Fibroblast of lung (primary cell): ENCODE measurements around the gene EPHA8. TPM values are rescaled to one million over a fixed set of nuclear protein-coding genes. Genes with fewer than 3 reads are reported as not detected.
A peak's percentile ranks its signal among the peaks of the same experiment; 100 is the strongest.

Experiments used
- DNase-seq, 2 donors: peaks; one replicate each; pipeline versions ENCODE4 v3.0.0 to v3.0.0-alpha.2; 2010; ENCODE audit warnings: low read depth in 2 of 2
- H2AFZ ChIP-seq: 2 replicates; pipeline ENCODE4 v1.5.1; 2012; ENCODE audit warnings: low read length, control low read depth, inconsistent platforms
- H3K27ac ChIP-seq: 2 replicates; pipeline ENCODE4 v1.5.1; 2011; ENCODE audit warnings: low read length, control low read depth; ENCODE audit not compliant: insufficient read depth
- H3K27me3 ChIP-seq: 2 replicates; pipeline ENCODE4 v1.5.1; 2011; ENCODE audit warnings: mild to moderate bottlenecking, low read length; ENCODE audit not compliant: control insufficient read depth, insufficient read depth
- H3K36me3 ChIP-seq: 2 replicates; pipeline ENCODE4 v1.5.1; 2011; ENCODE audit warnings: low read length; ENCODE audit not compliant: control insufficient read depth, insufficient read depth
- H3K4me1 ChIP-seq: 2 replicates; pipeline ENCODE4 v1.5.1; 2011; ENCODE audit warnings: low read length; ENCODE audit not compliant: control insufficient read depth, insufficient read depth; ENCODE audit errors: extremely low read depth
- H3K4me2 ChIP-seq: 2 replicates; pipeline ENCODE4 v1.5.1; 2011; ENCODE audit warnings: low read length, control low read depth; ENCODE audit not compliant: insufficient read depth; ENCODE audit errors: extremely low read depth
- H3K4me3 ChIP-seq, 4 experiments: fragments of 200-600 bp in 1 of 4; sonication (generic) in 1 of 4; replicated peaks in 1 of 4; 2 replicates each; pipeline ENCODE4 v1.5.1; 2011 to 2016; ENCODE audit warnings: low read length in 4 of 4, low read depth in 3 of 4, mild to moderate bottlenecking in 3 of 4, control low read depth in 2 of 4, inconsistent platforms in 1 of 4, mixed read lengths in 1 of 4; ENCODE audit not compliant: insufficient read depth in 1 of 4; ENCODE audit errors: control extremely low read depth in 1 of 4
- H3K79me2 ChIP-seq: 2 replicates; pipeline ENCODE4 v1.5.1; 2012; ENCODE audit warnings: mild to moderate bottlenecking, low read length, inconsistent platforms; ENCODE audit not compliant: control insufficient read depth, insufficient read depth
- H3K9ac ChIP-seq: 2 replicates; pipeline ENCODE4 v1.5.1; 2011; ENCODE audit warnings: mild to moderate bottlenecking, low read length, control low read depth; ENCODE audit not compliant: insufficient read depth
- H3K9me3 ChIP-seq: 2 replicates; pipeline ENCODE4 v1.5.1; 2012; ENCODE audit warnings: low read depth, low read length; ENCODE audit not compliant: control insufficient read depth, insufficient read depth
- H4K20me1 ChIP-seq: 2 replicates; pipeline ENCODE4 v1.5.1; 2011; ENCODE audit warnings: low read length; ENCODE audit not compliant: control insufficient read depth, insufficient read depth; ENCODE audit errors: extremely low read depth
- EZH2 ChIP-seq: IDR thresholded peaks from 2 replicates; pipeline ENCODE4 v1.5.1; 2012; ENCODE audit warnings: low read length, control low read depth, mild to moderate bottlenecking; ENCODE audit errors: missing control alignments
- polyA plus RNA-seq, 2 donors: library from polyadenylated mRNA; depleted of rRNA in 1 of 2; stranded (reverse) in 1 of 2; unstranded in 1 of 2; fragments of >200 nt; gene quantifications; 2 replicates each; pipeline ENCODE4 v1.2.1, GENCODE V29; 2011 to 2012; ENCODE audit warnings: missing spikeins in 1 of 2
- total RNA-seq: library from RNA; depleted of rRNA; stranded (reverse); fragments of >200 nt; gene quantifications from 2 replicates; pipeline ENCODE4 v1.2.1, GENCODE V29; 2014
- TF ChIP-seq, protein P1 (sequence below), 2 donors: IDR thresholded peaks in 1 of 2; conservative IDR thresholded peaks in 1 of 2; 1 replicate in 1 of 2; 2 replicates in 1 of 2; pipeline ENCODE4 v1.5.1; 2011 to 2012; ENCODE audit warnings: low read length in 2 of 2, control low read depth in 1 of 2, inconsistent platforms in 1 of 2, low read depth in 1 of 2, mild to moderate bottlenecking in 1 of 2

Gene EPHA8
- total and polyA plus RNA-seq, 2 donors (not counting 1 experiment from before 2014, with no cell fraction given), result not detected

DNA sequence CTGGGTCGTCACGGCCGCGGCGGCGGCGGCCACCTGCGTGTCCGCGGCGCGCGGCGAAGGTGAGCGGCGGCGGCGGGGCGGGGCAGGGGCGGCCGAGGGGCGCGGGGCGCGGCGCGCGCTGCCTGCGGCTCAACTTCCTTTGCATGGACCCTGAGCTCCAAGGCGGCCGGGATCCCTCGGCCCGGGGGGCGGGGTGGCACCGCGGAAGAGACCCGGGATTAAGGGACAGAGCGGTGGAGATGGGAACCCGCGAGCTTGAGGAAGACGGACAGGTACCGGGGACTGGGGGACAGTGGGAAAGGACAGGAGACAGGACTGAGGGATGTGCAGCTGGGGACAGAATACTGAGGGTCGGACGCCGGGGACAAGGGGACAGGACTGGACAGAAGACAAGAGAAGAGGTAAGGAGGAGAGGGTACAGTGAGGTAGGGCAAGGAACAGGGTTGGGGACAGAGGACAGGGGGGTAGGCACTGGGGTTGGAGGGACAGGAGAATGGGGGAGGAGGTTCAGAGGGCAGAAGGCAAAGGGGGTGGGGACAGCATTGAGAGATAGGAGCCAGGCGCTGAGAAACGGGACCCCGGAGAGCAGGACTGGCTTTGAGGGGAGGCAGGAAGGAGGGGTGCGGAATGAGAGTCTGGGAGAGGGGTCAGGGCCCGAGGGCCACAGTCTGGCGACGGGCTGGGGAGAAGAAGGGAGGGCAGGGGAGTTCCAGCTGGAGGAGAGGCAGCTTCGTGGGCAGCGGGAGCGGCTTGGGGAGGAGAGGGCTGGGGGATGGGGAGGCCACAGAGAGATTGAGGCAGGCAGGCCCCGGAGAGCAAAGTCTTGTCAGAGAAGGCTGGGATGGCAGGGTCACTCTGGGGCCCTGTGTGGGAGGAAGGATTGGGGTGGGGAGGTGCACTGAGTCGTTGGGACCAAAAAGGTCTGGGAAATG is 648 bp downstream of the EPHA8 start:
- H3K4me1 ChIP-seq, result no peaks in the 10 kb centered on the region
- H3K79me2 ChIP-seq, result no peaks in the 10 kb centered on the region
- H3K9ac ChIP-seq, result no peak overlapping the region
- no peak overlapping the region for H2AFZ ChIP-seq
- no peaks in the 10 kb centered on the region for H3K9me3 ChIP-seq
- TF ChIP-seq, protein P1, sequence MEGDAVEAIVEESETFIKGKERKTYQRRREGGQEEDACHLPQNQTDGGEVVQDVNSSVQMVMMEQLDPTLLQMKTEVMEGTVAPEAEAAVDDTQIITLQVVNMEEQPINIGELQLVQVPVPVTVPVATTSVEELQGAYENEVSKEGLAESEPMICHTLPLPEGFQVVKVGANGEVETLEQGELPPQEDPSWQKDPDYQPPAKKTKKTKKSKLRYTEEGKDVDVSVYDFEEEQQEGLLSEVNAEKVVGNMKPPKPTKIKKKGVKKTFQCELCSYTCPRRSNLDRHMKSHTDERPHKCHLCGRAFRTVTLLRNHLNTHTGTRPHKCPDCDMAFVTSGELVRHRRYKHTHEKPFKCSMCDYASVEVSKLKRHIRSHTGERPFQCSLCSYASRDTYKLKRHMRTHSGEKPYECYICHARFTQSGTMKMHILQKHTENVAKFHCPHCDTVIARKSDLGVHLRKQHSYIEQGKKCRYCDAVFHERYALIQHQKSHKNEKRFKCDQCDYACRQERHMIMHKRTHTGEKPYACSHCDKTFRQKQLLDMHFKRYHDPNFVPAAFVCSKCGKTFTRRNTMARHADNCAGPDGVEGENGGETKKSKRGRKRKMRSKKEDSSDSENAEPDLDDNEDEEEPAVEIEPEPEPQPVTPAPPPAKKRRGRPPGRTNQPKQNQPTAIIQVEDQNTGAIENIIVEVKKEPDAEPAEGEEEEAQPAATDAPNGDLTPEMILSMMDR (conservative IDR thresholded peaks at IDR 0.05 in 1 of 2, IDR thresholded peaks at IDR 0.05 in 1 of 2; ENCODE audit: low read depth in 1 of 2, low read length in 2 of 2), result no peak
- peak; percentile 94 for TF ChIP-seq EZH2
- H3K27me3 ChIP-seq, result peaks cover 29% of the 10 kb centered on the region
- H3K4me3 ChIP-seq, result no peak overlapping the region
- no peak overlapping the region for H3K27ac ChIP-seq
- no peaks in the 10 kb centered on the region for H3K36me3 ChIP-seq
- no peak for DNase-seq
- no peaks in the 10 kb centered on the region for H4K20me1 ChIP-seq
- H3K4me2 ChIP-seq, result no peak overlapping the region

DNA sequence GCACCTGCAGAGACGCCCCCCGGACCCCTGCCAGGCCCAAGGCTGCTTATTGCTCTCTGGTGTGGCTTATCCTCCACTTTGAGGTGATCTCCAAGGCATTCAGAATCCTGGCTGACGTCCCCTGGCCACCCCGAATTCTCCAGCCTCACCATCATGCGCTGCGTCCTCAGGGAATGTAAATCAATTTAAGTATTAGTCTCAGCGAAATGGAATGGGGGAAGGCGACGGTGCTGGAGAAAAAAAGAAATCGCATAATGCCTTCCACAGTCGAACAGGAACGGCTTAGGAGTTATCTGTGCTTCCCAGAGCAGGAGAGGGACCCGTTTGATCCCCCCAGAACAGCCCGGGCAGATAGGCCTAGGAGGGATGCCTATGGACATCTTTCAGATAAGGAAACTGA is 2.9 kb downstream of the EPHA8 start:
- H3K4me3 ChIP-seq, result no peak overlapping the region
- peaks cover 29% of the 10 kb centered on the region for H3K27me3 ChIP-seq
- no peak for TF ChIP-seq EZH2
- TF ChIP-seq, protein P1 (conservative IDR thresholded peaks at IDR 0.05 in 1 of 2, IDR thresholded peaks at IDR 0.05 in 1 of 2; ENCODE audit: low read depth in 1 of 2, low read length in 2 of 2), result no peak

DNA sequence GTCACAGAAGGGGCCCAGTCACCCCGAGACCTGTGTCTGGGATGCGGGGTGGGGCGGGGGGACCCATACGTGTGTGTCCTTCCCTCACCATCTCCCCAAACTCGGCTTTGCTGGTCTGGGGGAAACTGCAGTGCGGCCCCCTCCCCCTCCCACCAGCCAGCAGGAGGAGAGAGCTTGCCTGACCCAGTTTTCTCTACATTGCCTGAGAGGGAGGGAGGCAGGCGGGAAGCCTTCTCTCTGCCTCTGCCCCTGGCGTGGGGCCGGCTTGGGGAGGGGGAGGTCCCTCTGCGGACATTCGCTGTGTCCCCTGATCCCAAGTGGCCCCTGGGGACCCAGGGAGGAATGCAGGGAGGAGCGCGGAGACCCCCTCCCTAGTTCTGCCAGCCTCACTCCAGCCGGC is 3.9 kb downstream of the EPHA8 start:
- Histone ChIP-seq H2AFZ (no peak overlapping the region), H3K79me2 (no peaks in the 10 kb centered on the region), H3K4me1 (no peaks in the 10 kb centered on the region), H3K27ac (no peak overlapping the region), H3K4me2 (no peak overlapping the region), H4K20me1 (no peaks in the 10 kb centered on the region), H3K9me3 (no peaks in the 10 kb centered on the region), H3K27me3 (peaks cover 21% of the 10 kb centered on the region), H3K9ac (no peak overlapping the region), H3K4me3 (no peak overlapping the region), H3K36me3 (no peaks in the 10 kb centered on the region)
- no peak for TF ChIP-seq EZH2
- TF ChIP-seq, protein P1 (conservative IDR thresholded peaks at IDR 0.05 in 1 of 2, IDR thresholded peaks at IDR 0.05 in 1 of 2; ENCODE audit: low read depth in 1 of 2, low read length in 2 of 2), result no peak
- no peak for DNase-seq

More for the DNA sequence above, 2.9 kb downstream of the EPHA8 start:
- no peaks in the 10 kb centered on the region for H3K36me3 ChIP-seq
- no peaks in the 10 kb centered on the region for H3K4me1 ChIP-seq
- H3K9ac ChIP-seq, result no peak overlapping the region
- H3K9me3 ChIP-seq, result no peaks in the 10 kb centered on the region
- no peaks in the 10 kb centered on the region for H4K20me1 ChIP-seq
- H3K79me2 ChIP-seq, result no peaks in the 10 kb centered on the region
- no peak overlapping the region for H3K27ac ChIP-seq
- no peak for DNase-seq
- no peak overlapping the region for H2AFZ ChIP-seq
- H3K4me2 ChIP-seq, result no peak overlapping the region
